HepG2 (cell line): Measurements from ENCODE around the gene L3MBTL4.

Experiments used
- ATAD3A ChIP-seq: sonication (generic); formaldehyde crosslinking; IDR thresholded peaks from 2 replicates; pipeline ENCODE4 v1.4.0; 2020; ENCODE audit warnings: missing genetic modification reagents
- CEBPG ChIP-seq: IDR thresholded peaks from 2 replicates; pipeline ENCODE4 v1.6.1; 2016
- CTCF ChIP-seq: sonication (generic); formaldehyde crosslinking; IDR thresholded peaks from 2 replicates; pipeline ENCODE4 v1.5.0; 2020; ENCODE audit warnings: mild to moderate bottlenecking, missing genetic modification reagents, moderate library complexity
- IRX3 ChIP-seq: sonication (generic); formaldehyde crosslinking; IDR thresholded peaks from 2 replicates; pipeline ENCODE4 v1.8.1; 2023; ENCODE audit warnings: mild to moderate bottlenecking, low read depth, missing genetic modification reagents, borderline replicate concordance
- MAFK ChIP-seq, 2 experiments: IDR thresholded peaks in 1 of 2; conservative IDR thresholded peaks in 1 of 2; 2 replicates each; pipeline ENCODE4 v1.6.1; 2011; ENCODE audit warnings: improper control_type of control experiment in 2 of 2, low read length in 2 of 2
- ZBTB40 ChIP-seq, 2 experiments: fragments of 450-650 bp in 1 of 2; sonication (generic) in 1 of 2; formaldehyde crosslinking in 1 of 2; IDR thresholded peaks; 2 replicates each; pipeline versions ENCODE4 v1.6.1 to v1.8.0; 2016 to 2022; ENCODE audit warnings: antibody characterized with exemption in 1 of 2, mild to moderate bottlenecking in 1 of 2, missing genetic modification reagents in 1 of 2
- ZGPAT ChIP-seq: IDR thresholded peaks from 2 replicates; pipeline ENCODE4 v1.6.1; 2016; ENCODE audit warnings: mild to moderate bottlenecking
- ZNF318 ChIP-seq: sonication (generic); formaldehyde crosslinking; IDR thresholded peaks from 2 replicates; pipeline ENCODE4 v1.4.0; 2020; ENCODE audit warnings: mild to moderate bottlenecking, missing genetic modification reagents
- ZNF354B ChIP-seq: sonication (generic); formaldehyde crosslinking; IDR thresholded peaks from 2 replicates; pipeline ENCODE4 v1.8.0; 2022; ENCODE audit warnings: mild to moderate bottlenecking, missing genetic modification reagents
- TF ChIP-seq, protein P1 (sequence below): sonication (generic); formaldehyde crosslinking; IDR thresholded peaks from 2 replicates; pipeline ENCODE4 v1.4.0; 2020; ENCODE audit warnings: missing genetic modification reagents

DNA sequence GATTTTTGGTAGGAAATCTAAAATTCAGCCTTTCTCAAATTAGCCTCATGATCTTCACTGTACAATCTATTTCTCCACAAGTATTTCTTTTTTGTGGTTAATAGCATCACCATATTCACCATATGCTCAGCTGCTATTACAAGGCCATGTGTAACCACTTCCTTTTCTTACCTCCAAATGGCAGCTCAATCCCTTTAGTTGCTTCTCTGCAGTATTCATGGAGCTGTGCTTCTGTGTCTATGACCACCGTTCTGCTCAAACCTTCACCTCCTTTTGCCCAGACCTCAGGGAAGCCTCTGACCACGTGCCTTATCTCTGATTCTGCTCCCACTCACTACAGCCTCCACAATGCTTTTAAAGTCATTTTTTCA, 392.7 kb downstream of the L3MBTL4 start:
- no peak for TF ChIP-seq CEBPG (CRISPR knock-in tag)
- no peak for TF ChIP-seq ATAD3A
- TF ChIP-seq IRX3 (CRISPR knock-in tag), result no peak
- TF ChIP-seq ZBTB40 (IDR thresholded peaks at IDR 0.05), result no peak
- no peak for TF ChIP-seq ZBTB40 (CRISPR knock-in tag; IDR thresholded peaks at IDR 0.05)
- no peak for TF ChIP-seq ZGPAT (CRISPR knock-in tag)
- TF ChIP-seq MAFK (conservative IDR thresholded peaks at IDR 0.05 in 1 of 2, IDR thresholded peaks at IDR 0.05 in 1 of 2; ENCODE audit: low read length in 2 of 2), result no peak
- TF ChIP-seq CTCF (CRISPR knock-in tag), result no peak
- no peak for TF ChIP-seq ZNF318
- TF ChIP-seq, protein P1, sequence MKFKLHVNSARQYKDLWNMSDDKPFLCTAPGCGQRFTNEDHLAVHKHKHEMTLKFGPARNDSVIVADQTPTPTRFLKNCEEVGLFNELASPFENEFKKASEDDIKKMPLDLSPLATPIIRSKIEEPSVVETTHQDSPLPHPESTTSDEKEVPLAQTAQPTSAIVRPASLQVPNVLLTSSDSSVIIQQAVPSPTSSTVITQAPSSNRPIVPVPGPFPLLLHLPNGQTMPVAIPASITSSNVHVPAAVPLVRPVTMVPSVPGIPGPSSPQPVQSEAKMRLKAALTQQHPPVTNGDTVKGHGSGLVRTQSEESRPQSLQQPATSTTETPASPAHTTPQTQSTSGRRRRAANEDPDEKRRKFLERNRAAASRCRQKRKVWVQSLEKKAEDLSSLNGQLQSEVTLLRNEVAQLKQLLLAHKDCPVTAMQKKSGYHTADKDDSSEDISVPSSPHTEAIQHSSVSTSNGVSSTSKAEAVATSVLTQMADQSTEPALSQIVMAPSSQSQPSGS (CRISPR knock-in tag), result no peak
- no peak for TF ChIP-seq ZNF354B (CRISPR knock-in tag)
